Activated CD4-positive, alpha-beta T cell treated with anti-CD3 and anti-CD28 coated beads for 36 hours (primary cell): Measurements from ENCODE around the gene SLCO2B1. TPM values are rescaled to one million over a fixed set of nuclear protein-coding genes. Genes with fewer than 3 reads are reported as not detected.
A peak's percentile ranks its signal among the peaks of the same experiment; 100 is the strongest.

ENCODE experiments used
- ATAC-seq: fragments of 200-7000 bp; cut with Tn5 transposase; one replicate; pipeline ENCODE4 v1.10.0; 2021; ENCODE audit warnings: mild to moderate bottlenecking, moderate library complexity
- CTCF ChIA-PET: fragments of 350-600 bp; sonication (Branson Sonifier 250); formaldehyde crosslinking; loops from one replicate; lab custom pipeline; 2021; ENCODE audit warnings: antibody characterized with exemption; lab: Charles Lee
- POLR2A ChIA-PET: fragments of 350-600 bp; sonication (Branson Sonifier 250); formaldehyde crosslinking; loops from one replicate; lab custom pipeline; 2021; ENCODE audit warnings: antibody characterized with exemption, inconsistent platforms; lab: Charles Lee
- DNase-seq: peaks from one replicate; pipeline ENCODE4 v3.0.0-alpha.2; 2020
- H3K27ac Mint-ChIP-seq: one replicate; pipeline ENCODE4 v1.8.0; 2021; ENCODE audit warnings: mixed read lengths
- H3K27me3 Mint-ChIP-seq: one replicate; pipeline ENCODE4 v1.8.0; 2021; ENCODE audit warnings: mixed read lengths
- H3K36me3 Mint-ChIP-seq: one replicate; pipeline ENCODE4 v1.8.0; 2021; ENCODE audit warnings: low read depth, mixed read lengths
- H3K4me1 Mint-ChIP-seq: one replicate; pipeline ENCODE4 v1.8.0; 2021; ENCODE audit warnings: mixed read lengths
- H3K4me3 Mint-ChIP-seq: one replicate; pipeline ENCODE4 v1.8.0; 2021; ENCODE audit warnings: mild to moderate bottlenecking, moderate library complexity, mixed read lengths
- H3K9me3 Mint-ChIP-seq: one replicate; pipeline ENCODE4 v1.8.0; 2021; ENCODE audit warnings: low read depth, mixed read lengths
- intact Hi-C, 2 experiments: fragments of 100-400 bp; cut with DNase I in 1 of 2; cut with micrococcal nuclease in 1 of 2; formaldehyde crosslinking; loops; one replicate each; pipeline versions ENCODE4 v1.14.2 to v1.15.1; 2022 to 2024; cut with DNase I, micrococcal nuclease
- total RNA-seq, 2 experiments: library from RNA; stranded (reverse); gene quantifications; one replicate each; pipeline ENCODE4 v1.2.3, GENCODE V29; 2021

The SLCO2B1 gene
- total RNA-seq, 2 experiments from 2014 or later, result not detected

- ChIA-PET POLR2A (no interaction called here), CTCF (interaction anchor here (0.6 kb wide), 1 partner anchor 31 kb away, joined by 3 read pairs; no protein-coding TSS in a partner anchor)
- ATAC-seq, result no peak
- DNase-seq, result no peak
- intact Hi-C loops, result no loop called here
- H3K36me3 Mint-ChIP-seq, result no peaks in the 10 kb centered on the region
- peaks cover 2% of the 10 kb centered on the region for H3K27me3 Mint-ChIP-seq
- no peaks in the 10 kb centered on the region for H3K9me3 Mint-ChIP-seq
- no peak overlapping the region for H3K27ac Mint-ChIP-seq
- H3K4me1 Mint-ChIP-seq, result no peaks in the 10 kb centered on the region
- H3K4me3 Mint-ChIP-seq, result no peak overlapping the region
Observed at GRCh38 chr11:75225794-75226193, 74.9 kb downstream of the SLCO2B1 start.

- ChIA-PET POLR2A (no interaction called here), CTCF (interaction anchor here (0.8 kb wide), 2 partner anchors 13 to 19 kb away, joined by 3 read pairs; no protein-coding TSS in a partner anchor)
- ATAC-seq, result no peak
- H3K9me3 Mint-ChIP-seq, result no peaks in the 10 kb centered on the region
- intact Hi-C loops, result no loop called here
- no peak overlapping the region for H3K27ac Mint-ChIP-seq
- H3K27me3 Mint-ChIP-seq, result peaks cover 6% of the 10 kb centered on the region
- no peak overlapping the region for H3K4me3 Mint-ChIP-seq
- no peaks in the 10 kb centered on the region for H3K36me3 Mint-ChIP-seq
- H3K4me1 Mint-ChIP-seq, result no peaks in the 10 kb centered on the region
- DNase-seq, result no peak
Observed at GRCh38 chr11:75229466-75229865, 78.6 kb downstream of the SLCO2B1 start.

GRCh38 chr11:75230621-75231020 is 79.7 kb downstream of the SLCO2B1 start:
- ChIA-PET POLR2A (no interaction called here), CTCF (interaction anchor here (0.6 to 1.2 kb wide), 5 partner anchors 9 to 223 kb away, joined by 3 to 4 read pairs (median 3); no protein-coding TSS in a partner anchor)
- intact Hi-C loops, result no loop called here

GRCh38 chr11:75233754-75234172 is 82.9 kb downstream of the SLCO2B1 start:
- intact Hi-C loops, result loop anchor here in 1 of 2 experiments (1.0 kb wide), 1 partner anchor 19 kb away; no protein-coding TSS in a partner anchor
- Mint-ChIP-seq H3K36me3 (no peaks in the 10 kb centered on the region), H3K4me1 (no peaks in the 10 kb centered on the region), H3K27me3 (peaks cover 9% of the 10 kb centered on the region), H3K27ac (no peak overlapping the region), H3K9me3 (no peaks in the 10 kb centered on the region), H3K4me3 (no peak overlapping the region)
- CTCF ChIA-PET, result interaction anchor here (1.1 kb wide), 1 partner anchor 43 kb away, joined by 4 read pairs; no protein-coding TSS in a partner anchor
- POLR2A ChIA-PET, result no interaction called here
- ATAC-seq (no peak), DNase-seq (peak; percentile 38)

More at GRCh38 chr11:75230621-75231020, 79.7 kb downstream of the SLCO2B1 start:
- Mint-ChIP-seq H3K9me3 (no peaks in the 10 kb centered on the region), H3K4me1 (no peaks in the 10 kb centered on the region), H3K27ac (no peak overlapping the region), H3K36me3 (no peaks in the 10 kb centered on the region), H3K4me3 (no peak overlapping the region), H3K27me3 (peaks cover 6% of the 10 kb centered on the region)
- DNase-seq (no peak), ATAC-seq (no peak)

GRCh38 chr11:75236062-75236461 is 85.2 kb downstream of the SLCO2B1 start:
- Mint-ChIP-seq H3K9me3 (no peaks in the 10 kb centered on the region), H3K4me1 (peaks cover 3% of the 10 kb centered on the region), H3K36me3 (no peaks in the 10 kb centered on the region), H3K27me3 (peaks cover 15% of the 10 kb centered on the region), H3K4me3 (no peak overlapping the region), H3K27ac (no peak overlapping the region)
- ATAC-seq (no peak), DNase-seq (no peak)
- ChIA-PET POLR2A (no interaction called here), CTCF (interaction anchor here (18.4 kb wide), 1 partner anchor 94 kb away, joined by 458 read pairs; no protein-coding TSS in a partner anchor)
- intact Hi-C loops, result no loop called here

GRCh38 chr11:75237050-75237449 is 86.1 kb downstream of the SLCO2B1 start:
- ChIA-PET CTCF (interaction anchor here (0.8 to 18.4 kb wide), 4 partner anchors 11 to 95 kb away, joined by 3 to 458 read pairs (median 4); no protein-coding TSS in a partner anchor), POLR2A (no interaction called here)
- H3K27me3 Mint-ChIP-seq, result peaks cover 15% of the 10 kb centered on the region
- H3K4me3 Mint-ChIP-seq, result no peak overlapping the region
- no peaks in the 10 kb centered on the region for H3K36me3 Mint-ChIP-seq
- DNase-seq (no peak), ATAC-seq (no peak)
- intact Hi-C loops, result no loop called here
- no peak overlapping the region for H3K27ac Mint-ChIP-seq
- H3K9me3 Mint-ChIP-seq, result no peaks in the 10 kb centered on the region
- H3K4me1 Mint-ChIP-seq, result peaks cover 3% of the 10 kb centered on the region

- Mint-ChIP-seq H3K4me3 (no peak overlapping the region), H3K36me3 (no peaks in the 10 kb centered on the region), H3K27me3 (peaks cover 27% of the 10 kb centered on the region), H3K4me1 (peaks cover 8% of the 10 kb centered on the region), H3K27ac (no peak overlapping the region), H3K9me3 (no peaks in the 10 kb centered on the region)
- DNase-seq (no peak), ATAC-seq (no peak)
- ChIA-PET CTCF (interaction anchor here (0.6 to 18.4 kb wide), 9 partner anchors 8 to 144 kb away, joined by 3 to 458 read pairs (median 3); no protein-coding TSS in a partner anchor), POLR2A (interaction anchor here (0.6 kb wide), 1 partner anchor 16 kb away, joined by 3 read pairs; no protein-coding TSS in a partner anchor)
- intact Hi-C loops, result no loop called here
Observed at GRCh38 chr11:75238595-75239440, 87.9 kb downstream of the SLCO2B1 start.

- no peaks in the 10 kb centered on the region for H3K36me3 Mint-ChIP-seq
- DNase-seq (no peak), ATAC-seq (no peak)
- no peak overlapping the region for H3K27ac Mint-ChIP-seq
- peak overlapping the region; percentile 70 for H3K4me3 Mint-ChIP-seq
- peaks cover 26% of the 10 kb centered on the region for H3K27me3 Mint-ChIP-seq
- POLR2A ChIA-PET, result interaction anchor here (0.6 kb wide), 1 partner anchor 16 kb away, joined by 3 read pairs; no protein-coding TSS in a partner anchor
- no peaks in the 10 kb centered on the region for H3K9me3 Mint-ChIP-seq
- H3K4me1 Mint-ChIP-seq, result peaks cover 8% of the 10 kb centered on the region
- CTCF ChIA-PET, result interaction anchor here (0.6 to 18.4 kb wide), 11 partner anchors 9 to 143 kb away, joined by 3 to 458 read pairs (median 3); no protein-coding TSS in a partner anchor
- intact Hi-C loops, result loop anchor here in 1 of 2 experiments (2.0 kb wide), 2 partner anchors 25 to 311 kb away; no protein-coding TSS in a partner anchor
Observed at GRCh38 chr11:75239531-75240290, 88.8 kb downstream of the SLCO2B1 start.

- peaks cover 8% of the 10 kb centered on the region for H3K4me1 Mint-ChIP-seq
- H3K36me3 Mint-ChIP-seq, result no peaks in the 10 kb centered on the region
- ATAC-seq, result no peak
- no peak within 1 kb of the TSS for H3K27ac Mint-ChIP-seq
- peak within 1 kb of the TSS; percentile 70 for H3K4me3 Mint-ChIP-seq
- POLR2A ChIA-PET, result no interaction called here
- intact Hi-C loops, result loop anchor here (1.0 to 2.0 kb wide), 6 partner anchors 26 to 312 kb away; partner anchors contain the start of genes NEU3 (in 1 of the 2), SPCS2 (in 1 of the 2) and XRRA1 (in 1 of the 2)
- peaks cover 26% of the 10 kb centered on the region for H3K27me3 Mint-ChIP-seq
- peak; percentile 53 for DNase-seq
- CTCF ChIA-PET, result interaction anchor here (0.7 to 18.4 kb wide), 18 partner anchors 8 to 317 kb away, joined by 3 to 458 read pairs (median 4); partner anchors contain the start of genes SPCS2 and XRRA1
- no peaks in the 10 kb centered on the region for H3K9me3 Mint-ChIP-seq
Observed at GRCh38 chr11:75240311-75241035, 89.6 kb downstream of the SLCO2B1 start, which contains the start of gene TPBGL. TSS of gene TPBGL (plus strand) at chr11:75240774. CDS start at chr11:75241050, 276 bp downstream.
